VCaP (cell line): ENCODE measurements around the gene RGL1.

Source experiments
- H3K27ac ChIP-seq: fragments of 450-650 bp; 2 replicates; pipeline ENCODE4 v1.5.1; 2017
- TF ChIP-seq, protein P1 (sequence below): fragments of 450-650 bp; conservative IDR thresholded peaks from 2 replicates; pipeline ENCODE4 v1.5.1; 2017; ENCODE audit warnings: mild to moderate bottlenecking, moderate library complexity

The RGL1 gene

GRCh38 chr1:183769956-183770815, 34.7 kb upstream of the RGL1 start:
- H3K27ac ChIP-seq = no peak overlapping the region
- TF ChIP-seq, protein P1, sequence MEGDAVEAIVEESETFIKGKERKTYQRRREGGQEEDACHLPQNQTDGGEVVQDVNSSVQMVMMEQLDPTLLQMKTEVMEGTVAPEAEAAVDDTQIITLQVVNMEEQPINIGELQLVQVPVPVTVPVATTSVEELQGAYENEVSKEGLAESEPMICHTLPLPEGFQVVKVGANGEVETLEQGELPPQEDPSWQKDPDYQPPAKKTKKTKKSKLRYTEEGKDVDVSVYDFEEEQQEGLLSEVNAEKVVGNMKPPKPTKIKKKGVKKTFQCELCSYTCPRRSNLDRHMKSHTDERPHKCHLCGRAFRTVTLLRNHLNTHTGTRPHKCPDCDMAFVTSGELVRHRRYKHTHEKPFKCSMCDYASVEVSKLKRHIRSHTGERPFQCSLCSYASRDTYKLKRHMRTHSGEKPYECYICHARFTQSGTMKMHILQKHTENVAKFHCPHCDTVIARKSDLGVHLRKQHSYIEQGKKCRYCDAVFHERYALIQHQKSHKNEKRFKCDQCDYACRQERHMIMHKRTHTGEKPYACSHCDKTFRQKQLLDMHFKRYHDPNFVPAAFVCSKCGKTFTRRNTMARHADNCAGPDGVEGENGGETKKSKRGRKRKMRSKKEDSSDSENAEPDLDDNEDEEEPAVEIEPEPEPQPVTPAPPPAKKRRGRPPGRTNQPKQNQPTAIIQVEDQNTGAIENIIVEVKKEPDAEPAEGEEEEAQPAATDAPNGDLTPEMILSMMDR = no peak

- H3K27ac ChIP-seq = no peak overlapping the region
- TF ChIP-seq, protein P1 = no peak
Measured at GRCh38 chr1:183770816-183771128, 34.1 kb upstream of the RGL1 start.

DNA sequence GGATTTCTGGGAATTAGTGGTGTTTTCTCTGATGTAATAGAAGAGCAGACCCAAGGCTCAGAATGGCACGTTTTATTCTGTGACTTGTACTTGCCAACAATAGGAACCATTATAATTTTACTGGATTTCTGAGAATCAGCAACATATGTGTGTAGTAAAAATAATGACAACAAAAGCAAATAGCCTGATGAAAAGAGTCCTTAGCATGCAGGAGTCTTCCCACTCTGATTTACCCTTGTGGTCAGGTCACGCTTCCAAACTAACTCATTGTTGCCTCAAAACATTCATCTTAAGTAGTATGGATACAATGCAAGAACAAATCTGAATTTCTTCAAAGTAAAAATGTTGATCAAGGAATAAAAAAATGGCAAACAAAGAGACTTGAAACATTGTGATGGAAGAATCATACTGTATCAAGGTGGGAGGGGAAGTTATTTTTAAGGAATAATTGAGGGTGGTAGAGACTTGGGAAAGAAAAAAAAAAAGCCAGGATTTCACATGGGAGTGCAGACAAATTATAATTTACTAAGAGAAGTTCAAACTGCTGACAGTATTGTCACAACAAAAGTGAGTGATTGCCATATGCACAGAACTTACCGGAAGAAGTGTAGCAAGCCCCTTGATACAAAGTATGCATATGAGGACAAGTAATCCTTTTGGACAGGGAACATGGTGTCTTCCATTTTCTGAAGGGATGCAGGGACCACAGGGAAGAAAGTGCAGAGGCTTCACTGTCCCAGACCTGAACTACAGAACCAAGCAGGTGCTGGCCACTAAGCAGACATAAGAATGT, 31.2 kb upstream of the RGL1 start:
- H3K27ac ChIP-seq = no peak overlapping the region
- TF ChIP-seq, protein P1 = no peak

GRCh38 chr1:183774938-183775337, 30.0 kb upstream of the RGL1 start:
- no peak overlapping the region for H3K27ac ChIP-seq
- TF ChIP-seq, protein P1 = no peak

DNA sequence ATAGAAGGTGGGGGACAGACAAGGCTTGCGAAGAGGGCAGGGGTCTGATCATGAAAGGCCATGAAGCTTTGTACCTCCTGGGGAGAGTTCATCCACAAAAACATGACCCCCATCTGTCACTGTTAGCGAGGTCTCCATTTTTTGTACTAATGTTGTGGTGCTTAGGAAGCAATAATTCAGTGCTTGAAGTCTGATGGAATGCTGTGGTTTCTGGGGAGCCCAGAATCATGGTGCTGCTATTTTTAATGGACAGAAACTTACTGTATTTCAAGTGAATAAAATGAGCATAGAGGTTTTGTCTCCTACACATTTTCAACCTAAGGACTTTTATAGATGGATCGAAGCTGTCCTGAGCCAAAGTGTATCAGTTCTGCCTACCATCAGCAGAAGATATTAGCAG, 28.2 kb upstream of the RGL1 start:
- TF ChIP-seq, protein P1 = no peak
- no peak overlapping the region for H3K27ac ChIP-seq

- H3K27ac ChIP-seq = no peak overlapping the region
Measured at GRCh38 chr1:183777328-183777727, 27.6 kb upstream of the RGL1 start.

GRCh38 chr1:183778045-183778444, 26.9 kb upstream of the RGL1 start:
- TF ChIP-seq, protein P1 = no peak
- no peak overlapping the region for H3K27ac ChIP-seq

More at GRCh38 chr1:183777328-183777727, 27.6 kb upstream of the RGL1 start:
- TF ChIP-seq, protein P1 = no peak
